OCI-LY1 (cell line): Measurements from ENCODE around the gene AHI1.

Experiments
- EZH2 ChIP-seq: fragments of 200-600 bp; sonication (generic), shearing (Covaris generic); IDR thresholded peaks from 2 replicates; pipeline ENCODE4 v1.8.0; 2017; ENCODE audit warnings: borderline replicate concordance, mixed run types, mild to moderate bottlenecking, antibody characterized with exemption, low read length, moderate library complexity, mixed read lengths
- TF ChIP-seq, protein P1 (sequence below): fragments of 200-600 bp; sonication (generic), shearing (Covaris generic); IDR thresholded peaks from 2 replicates; pipeline ENCODE4 v1.5.1; 2017; ENCODE audit warnings: mild to moderate bottlenecking, antibody characterized with exemption, low read length, moderate library complexity, mixed read lengths

DNA sequence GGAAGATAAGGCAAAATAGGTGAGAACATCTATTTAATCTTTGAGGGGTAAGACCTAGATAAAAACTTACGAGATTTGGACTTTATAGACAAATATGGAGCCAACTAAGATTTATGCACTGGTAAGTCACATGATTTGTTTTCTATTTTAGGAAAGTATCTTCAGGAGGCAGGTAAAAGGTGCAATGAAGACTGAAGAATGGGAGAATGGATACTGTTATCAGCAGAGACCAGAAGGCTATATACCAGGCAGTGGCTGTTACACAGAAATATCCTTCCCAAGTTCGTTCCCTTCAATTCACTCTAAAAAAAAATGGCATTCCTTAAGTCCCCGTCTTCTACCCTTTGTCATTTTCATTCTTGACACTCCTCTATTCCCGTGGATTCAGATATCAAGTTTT, 192.7 kb downstream of the AHI1 start:
- TF ChIP-seq, protein P1, sequence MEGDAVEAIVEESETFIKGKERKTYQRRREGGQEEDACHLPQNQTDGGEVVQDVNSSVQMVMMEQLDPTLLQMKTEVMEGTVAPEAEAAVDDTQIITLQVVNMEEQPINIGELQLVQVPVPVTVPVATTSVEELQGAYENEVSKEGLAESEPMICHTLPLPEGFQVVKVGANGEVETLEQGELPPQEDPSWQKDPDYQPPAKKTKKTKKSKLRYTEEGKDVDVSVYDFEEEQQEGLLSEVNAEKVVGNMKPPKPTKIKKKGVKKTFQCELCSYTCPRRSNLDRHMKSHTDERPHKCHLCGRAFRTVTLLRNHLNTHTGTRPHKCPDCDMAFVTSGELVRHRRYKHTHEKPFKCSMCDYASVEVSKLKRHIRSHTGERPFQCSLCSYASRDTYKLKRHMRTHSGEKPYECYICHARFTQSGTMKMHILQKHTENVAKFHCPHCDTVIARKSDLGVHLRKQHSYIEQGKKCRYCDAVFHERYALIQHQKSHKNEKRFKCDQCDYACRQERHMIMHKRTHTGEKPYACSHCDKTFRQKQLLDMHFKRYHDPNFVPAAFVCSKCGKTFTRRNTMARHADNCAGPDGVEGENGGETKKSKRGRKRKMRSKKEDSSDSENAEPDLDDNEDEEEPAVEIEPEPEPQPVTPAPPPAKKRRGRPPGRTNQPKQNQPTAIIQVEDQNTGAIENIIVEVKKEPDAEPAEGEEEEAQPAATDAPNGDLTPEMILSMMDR = no peak
- TF ChIP-seq EZH2 = no peak
